Measurements from ENCODE around the gene TUBGCP6.
"Not testable (repeated sequence)": the region's sequence is repeated elsewhere in the genome, so short reads cannot be mapped to it uniquely, and the experiment has no call there.

TUBGCP6 gene

DNA sequence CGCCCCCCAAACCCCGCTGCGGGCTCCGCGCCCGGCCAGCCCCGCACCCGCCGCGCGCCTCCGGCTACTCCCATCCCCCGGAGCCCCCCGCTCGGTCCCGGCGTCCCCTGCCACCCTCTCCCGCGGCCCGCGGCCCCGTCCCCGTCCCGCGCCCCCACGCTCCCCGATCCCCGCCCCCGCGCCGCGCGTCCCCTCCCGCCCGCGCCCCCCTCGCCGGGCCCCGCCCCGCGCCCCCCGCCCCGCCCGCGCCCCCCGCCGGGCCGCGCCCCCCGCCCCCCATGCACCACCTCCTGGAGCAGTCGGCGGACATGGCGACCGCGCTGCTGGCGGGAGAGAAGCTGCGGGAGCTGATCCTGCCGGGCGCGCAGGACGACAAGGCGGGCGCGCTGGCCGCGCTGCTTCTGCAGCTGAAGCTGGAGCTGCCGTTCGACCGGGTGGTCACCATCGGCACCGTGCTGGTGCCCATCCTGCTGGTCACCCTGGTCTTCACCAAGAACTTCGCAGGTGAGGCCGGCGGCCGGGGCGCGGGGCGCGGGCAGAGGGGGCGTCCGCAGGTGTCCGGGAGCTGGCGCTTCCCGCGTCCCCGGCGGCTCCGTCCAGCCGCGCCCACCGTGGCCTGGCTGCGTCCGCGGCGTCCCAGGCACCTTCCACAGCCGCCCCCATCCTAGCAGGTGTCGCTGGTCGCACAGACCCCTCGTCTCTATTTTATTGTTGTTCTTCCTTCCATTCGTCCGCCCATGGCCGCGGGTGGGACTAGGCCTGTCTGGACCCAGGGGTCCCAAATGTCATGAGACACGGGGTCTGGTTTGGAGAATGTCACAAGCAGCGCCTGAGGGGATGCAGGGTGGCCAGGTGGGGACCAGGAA is 74.1 kb downstream of the TUBGCP6 start, which contains the start of gene PANX2:
Gene PANX2, plus strand, starts transcription at position 279 of the 866 bp plus-strand sequence. Its CDS starts 0 bp downstream, at position 279.
- no peak for DNase-seq (ENCODE audit: low read depth in 1 of 2, low spot score in 1 of 2)

GRCh38 chr22:50169774-50170341 is 75.0 kb downstream of the TUBGCP6 start:
- peak in 1 of 2 donors; percentile 47 for DNase-seq (ENCODE audit: low read depth in 1 of 2, low spot score in 1 of 2)

- no peak for DNase-seq (ENCODE audit: low read depth in 1 of 2, low spot score in 1 of 2)
Measured at GRCh38 chr22:50169181-50169759, 75.6 kb downstream of the TUBGCP6 start.

GRCh38 chr22:50168490-50169180 is 76.2 kb downstream of the TUBGCP6 start:
- not testable (repeated sequence) for DNase-seq (ENCODE audit: low read depth in 1 of 2, low spot score in 1 of 2)

- DNase-seq (ENCODE audit: low read depth in 1 of 2, low spot score in 1 of 2): no peak
Measured at GRCh38 chr22:50167689-50168489, 76.9 kb downstream of the TUBGCP6 start.
